ENCODE data around the gene TIGD6. TPM values are rescaled to one million over a fixed set of nuclear protein-coding genes. Genes with fewer than 3 reads are reported as not detected.

TIGD6 gene
- polyA plus RNA-seq, 3 donors from 2014 or later, result 0.48 to 2.0 (median 1.1) TPM

GRCh38 chr5:150026682-150027172 lies 26.3 kb upstream of the TIGD6 start:
- H3K4me1 Mint-ChIP-seq, result no peaks in the 10 kb centered on the region
- DNase-seq, result no peak
- H3K4me3 Mint-ChIP-seq, result no peak overlapping the region
- H3K9me3 Mint-ChIP-seq, result no peaks in the 10 kb centered on the region
- peak overlapping the region in 1 of 6 donors; percentile 45 for H3K27ac Mint-ChIP-seq
- peaks cover 42 to 83% (median 45%) of the 10 kb centered on the region in 3 donors for H3K36me3 Mint-ChIP-seq
- H3K27me3 Mint-ChIP-seq (ENCODE audit: low read depth in 3 of 3), result peaks cover 1 to 5% (median 2%) of the 10 kb centered on the region in 3 donors

- H3K36me3 Mint-ChIP-seq, result peaks cover 38 to 84% (median 46%) of the 10 kb centered on the region in 3 donors
- peaks cover 1 to 3% (median 2%) of the 10 kb centered on the region in 3 donors for H3K27me3 Mint-ChIP-seq (ENCODE audit: low read depth in 3 of 3)
- H3K4me1 Mint-ChIP-seq, result no peaks in the 10 kb centered on the region
- H3K9me3 Mint-ChIP-seq, result no peaks in the 10 kb centered on the region
- H3K4me3 Mint-ChIP-seq, result no peak overlapping the region
- no peak overlapping the region for H3K27ac Mint-ChIP-seq
- no peak for DNase-seq
These were observed 24.0 kb upstream of the TIGD6 start for GRCh38 chr5:150024346-150024984.

GRCh38 chr5:150023136-150023535 lies 22.7 kb upstream of the TIGD6 start:
- Mint-ChIP-seq H3K27ac (no peak overlapping the region), H3K4me3 (no peak overlapping the region), H3K4me1 (no peaks in the 10 kb centered on the region), H3K36me3 (peaks cover 42 to 86% (median 51%) of the 10 kb centered on the region in 3 donors), H3K27me3 (ENCODE audit: low read depth in 3 of 3) (peaks cover 1 to 4% (median 2%) of the 10 kb centered on the region in 3 donors), H3K9me3 (no peaks in the 10 kb centered on the region)
- DNase-seq, result no peak

GRCh38 chr5:150022681-150023080 lies 22.2 kb upstream of the TIGD6 start:
- H3K27ac Mint-ChIP-seq, result no peak overlapping the region
- no peaks in the 10 kb centered on the region for H3K9me3 Mint-ChIP-seq
- H3K27me3 Mint-ChIP-seq (ENCODE audit: low read depth in 3 of 3), result peaks cover 1 to 2% (median 2%) of the 10 kb centered on the region in 3 donors
- no peaks in the 10 kb centered on the region for H3K4me1 Mint-ChIP-seq
- H3K36me3 Mint-ChIP-seq, result peaks cover 37 to 85% (median 51%) of the 10 kb centered on the region in 3 donors
- DNase-seq, result no peak
- no peak overlapping the region for H3K4me3 Mint-ChIP-seq

- Mint-ChIP-seq H3K27ac (no peak overlapping the region), H3K9me3 (no peaks in the 10 kb centered on the region), H3K36me3 (peaks cover 39 to 88% (median 51%) of the 10 kb centered on the region in 3 donors), H3K4me1 (no peaks in the 10 kb centered on the region), H3K27me3 (ENCODE audit: low read depth in 3 of 3) (peaks cover 1 to 2% (median 2%) of the 10 kb centered on the region in 3 donors), H3K4me3 (no peak overlapping the region)
- no peak for DNase-seq
These were observed 21.7 kb upstream of the TIGD6 start for GRCh38 chr5:150022158-150022531.

GRCh38 chr5:150021491-150022157 lies 21.2 kb upstream of the TIGD6 start:
- Mint-ChIP-seq H3K36me3 (peaks cover 43 to 90% (median 55%) of the 10 kb centered on the region in 3 donors), H3K9me3 (peaks cover 0 to 1% (median 0%) of the 10 kb centered on the region in 6 donors), H3K4me1 (no peaks in the 10 kb centered on the region), H3K4me3 (no peak overlapping the region), H3K27ac (no peak overlapping the region), H3K27me3 (ENCODE audit: low read depth in 3 of 3) (peaks cover under 1 to 2% (median 1%) of the 10 kb centered on the region in 3 donors)
- no peak for DNase-seq

- Mint-ChIP-seq H3K4me1 (no peaks in the 10 kb centered on the region), H3K36me3 (peaks cover 50 to 90% (median 60%) of the 10 kb centered on the region in 3 donors), H3K4me3 (no peak overlapping the region), H3K27me3 (ENCODE audit: low read depth in 3 of 3) (peaks cover 0 to 2% (median 0%) of the 10 kb centered on the region in 3 donors), H3K27ac (no peak overlapping the region), H3K9me3 (peaks cover 0 to 8% (median 0%) of the 10 kb centered on the region in 6 donors)
- no peak for DNase-seq
These were observed 19.8 kb upstream of the TIGD6 start for GRCh38 chr5:150020249-150020648.

- peaks cover 66 to 91% (median 81%) of the 10 kb centered on the region in 3 donors for H3K36me3 Mint-ChIP-seq
These were observed 17.0 kb upstream of the TIGD6 start for GRCh38 chr5:150017226-150018005.

GRCh38 chr5:150016537-150016936 lies 16.1 kb upstream of the TIGD6 start:
- H3K9me3 Mint-ChIP-seq, result peaks cover 0 to 8% (median 0%) of the 10 kb centered on the region in 6 donors
- H3K4me1 Mint-ChIP-seq, result no peaks in the 10 kb centered on the region
- H3K27ac Mint-ChIP-seq, result no peak overlapping the region
- H3K4me3 Mint-ChIP-seq, result no peak overlapping the region
- H3K36me3 Mint-ChIP-seq, result peaks cover 64 to 89% (median 80%) of the 10 kb centered on the region in 3 donors
- peaks cover 0 to 3% (median 2%) of the 10 kb centered on the region in 3 donors for H3K27me3 Mint-ChIP-seq (ENCODE audit: low read depth in 3 of 3)
- no peak for DNase-seq

More at GRCh38 chr5:150017226-150018005, 17.0 kb upstream of the TIGD6 start:
- no peak for DNase-seq
- Mint-ChIP-seq H3K4me1 (no peaks in the 10 kb centered on the region), H3K27me3 (ENCODE audit: low read depth in 3 of 3) (peaks cover 0 to 3% (median 2%) of the 10 kb centered on the region in 3 donors), H3K9me3 (peaks cover 0 to 8% (median 0%) of the 10 kb centered on the region in 6 donors), H3K4me3 (no peak overlapping the region), H3K27ac (no peak overlapping the region)

- no peak for DNase-seq
- Mint-ChIP-seq H3K4me1 (peaks cover 0 to 2% of the 10 kb centered on the region in 2 donors), H3K27me3 (ENCODE audit: low read depth in 3 of 3) (peaks cover 0 to 3% (median 2%) of the 10 kb centered on the region in 3 donors), H3K9me3 (peaks cover 0 to 8% (median 0%) of the 10 kb centered on the region in 6 donors), H3K27ac (no peak overlapping the region), H3K4me3 (no peak overlapping the region), H3K36me3 (peaks cover 58 to 87% (median 76%) of the 10 kb centered on the region in 3 donors)
These were observed 15.0 kb upstream of the TIGD6 start for GRCh38 chr5:150015415-150015814.

- H3K4me3 Mint-ChIP-seq, result no peak overlapping the region
- H3K36me3 Mint-ChIP-seq, result peaks cover 56 to 83% (median 69%) of the 10 kb centered on the region in 3 donors
- H3K4me1 Mint-ChIP-seq, result peaks cover 6 to 8% of the 10 kb centered on the region in 2 donors
- peaks cover 0 to 3% (median 2%) of the 10 kb centered on the region in 3 donors for H3K27me3 Mint-ChIP-seq (ENCODE audit: low read depth in 3 of 3)
- no peak overlapping the region for H3K27ac Mint-ChIP-seq
- H3K9me3 Mint-ChIP-seq, result peaks cover 0 to 8% (median 0%) of the 10 kb centered on the region in 6 donors
- DNase-seq, result no peak
These were observed 14.0 kb upstream of the TIGD6 start for GRCh38 chr5:150014456-150014855.

- H3K4me1 Mint-ChIP-seq, result peaks cover 8 to 13% of the 10 kb centered on the region in 2 donors
- H3K36me3 Mint-ChIP-seq, result peaks cover 51 to 83% (median 63%) of the 10 kb centered on the region in 3 donors
- H3K4me3 Mint-ChIP-seq, result no peak overlapping the region
- no peak overlapping the region for H3K27ac Mint-ChIP-seq
- peaks cover 0 to 8% (median 0%) of the 10 kb centered on the region in 6 donors for H3K9me3 Mint-ChIP-seq
- peaks cover 0 to 3% (median 2%) of the 10 kb centered on the region in 3 donors for H3K27me3 Mint-ChIP-seq (ENCODE audit: low read depth in 3 of 3)
- DNase-seq, result no peak
These were observed 13.5 kb upstream of the TIGD6 start for GRCh38 chr5:150013931-150014330.

GRCh38 chr5:150009671-150010387 lies 9.4 kb upstream of the TIGD6 start:
- Mint-ChIP-seq H3K9me3 (no peaks in the 10 kb centered on the region), H3K36me3 (peaks cover 23 to 70% (median 39%) of the 10 kb centered on the region in 3 donors), H3K4me3 (no peak overlapping the region), H3K4me1 (peaks cover 8 to 27% of the 10 kb centered on the region in 2 donors), H3K27ac (no peak overlapping the region), H3K27me3 (ENCODE audit: low read depth in 3 of 3) (no peaks in the 10 kb centered on the region)
- no peak for DNase-seq
